Measurements from ENCODE around the gene FHL2.

FHL2 gene

DNA sequence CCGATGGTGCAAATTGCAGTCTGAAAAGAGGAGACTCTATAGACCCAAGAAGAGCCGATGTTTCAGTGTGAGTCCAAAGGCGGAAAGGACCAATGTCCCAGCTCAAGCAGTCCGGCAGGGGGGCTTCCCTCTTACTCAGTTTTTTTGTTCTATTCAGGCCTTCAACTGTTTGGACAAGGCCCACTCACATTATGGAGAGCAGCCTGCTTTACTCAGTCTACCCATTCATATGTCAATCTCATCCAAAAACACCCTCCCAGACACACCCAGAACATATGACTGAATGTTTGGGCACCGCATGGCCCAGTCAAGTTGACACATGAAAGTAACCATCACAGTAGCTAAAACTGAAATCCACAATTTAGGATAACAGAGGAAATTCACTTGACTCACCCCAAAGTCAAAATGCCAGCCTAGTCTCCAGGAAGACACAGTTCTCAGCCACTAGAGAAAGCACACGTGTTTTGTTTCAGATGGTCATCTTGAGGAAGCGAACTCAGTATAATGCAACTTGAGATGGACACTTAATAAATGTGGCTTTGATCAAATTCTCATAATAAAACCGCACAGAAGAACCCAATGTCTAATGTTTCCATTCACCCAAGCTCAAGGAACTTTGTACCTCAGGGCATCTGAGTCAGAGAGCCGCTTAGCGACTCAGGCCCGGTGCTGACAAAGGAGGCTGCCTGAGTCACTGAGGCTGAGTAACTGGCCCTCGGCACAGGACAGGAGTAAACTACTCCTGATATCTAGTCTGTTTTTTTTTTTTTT is 2.4 kb downstream of the FHL2 start:
- DNase-seq = no peak

DNA sequence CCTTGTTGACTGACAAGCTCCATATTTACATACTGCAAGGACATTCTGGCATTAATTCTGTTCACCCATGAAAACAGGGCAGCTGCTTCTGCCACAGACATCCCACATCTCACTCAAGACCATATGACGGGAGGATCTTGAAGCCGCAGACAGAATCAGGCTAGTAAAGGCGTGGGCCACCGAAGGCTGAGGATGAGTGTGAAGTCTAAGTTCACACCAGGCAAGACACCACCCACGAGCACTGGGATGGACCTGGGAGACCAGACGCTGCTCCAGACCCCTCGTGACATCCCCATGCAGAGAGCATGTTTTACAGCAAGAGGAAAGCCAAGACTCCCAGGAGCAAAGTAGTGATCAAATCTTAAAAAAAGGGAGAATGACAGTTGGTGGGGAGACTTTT is 3.2 kb downstream of the FHL2 start:
- no peak for DNase-seq

DNA sequence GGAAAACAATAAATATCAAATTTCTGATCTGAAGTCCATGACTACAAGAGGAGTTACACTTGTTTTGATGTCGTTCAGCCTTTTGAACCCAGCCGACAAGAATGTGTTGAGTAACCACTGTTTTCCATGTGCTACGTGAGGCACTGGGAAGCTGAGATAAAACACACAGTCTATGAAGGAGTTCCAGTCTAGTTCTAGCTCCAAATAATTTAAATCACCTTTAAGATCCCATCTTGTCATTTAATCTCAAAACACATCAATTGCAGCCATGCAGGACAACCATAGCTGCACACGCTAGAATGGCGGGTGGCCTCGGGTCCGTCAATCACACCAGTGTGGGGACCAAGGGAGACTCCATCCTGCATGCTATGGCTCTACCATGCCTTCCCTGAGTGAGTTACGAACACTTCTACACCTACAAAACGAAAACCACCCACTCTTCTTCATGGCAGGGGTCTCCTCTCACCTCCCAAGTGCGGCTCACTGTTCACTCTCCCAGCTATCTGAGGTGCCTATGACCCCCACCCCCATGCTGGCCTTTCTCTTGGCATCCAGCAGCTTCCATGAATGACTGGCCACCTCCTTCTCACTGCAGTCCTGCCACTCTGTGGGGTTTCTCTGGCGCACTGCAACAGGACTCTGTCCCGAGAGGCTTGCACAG is 3.8 kb downstream of the FHL2 start:
- no peak for DNase-seq

DNA sequence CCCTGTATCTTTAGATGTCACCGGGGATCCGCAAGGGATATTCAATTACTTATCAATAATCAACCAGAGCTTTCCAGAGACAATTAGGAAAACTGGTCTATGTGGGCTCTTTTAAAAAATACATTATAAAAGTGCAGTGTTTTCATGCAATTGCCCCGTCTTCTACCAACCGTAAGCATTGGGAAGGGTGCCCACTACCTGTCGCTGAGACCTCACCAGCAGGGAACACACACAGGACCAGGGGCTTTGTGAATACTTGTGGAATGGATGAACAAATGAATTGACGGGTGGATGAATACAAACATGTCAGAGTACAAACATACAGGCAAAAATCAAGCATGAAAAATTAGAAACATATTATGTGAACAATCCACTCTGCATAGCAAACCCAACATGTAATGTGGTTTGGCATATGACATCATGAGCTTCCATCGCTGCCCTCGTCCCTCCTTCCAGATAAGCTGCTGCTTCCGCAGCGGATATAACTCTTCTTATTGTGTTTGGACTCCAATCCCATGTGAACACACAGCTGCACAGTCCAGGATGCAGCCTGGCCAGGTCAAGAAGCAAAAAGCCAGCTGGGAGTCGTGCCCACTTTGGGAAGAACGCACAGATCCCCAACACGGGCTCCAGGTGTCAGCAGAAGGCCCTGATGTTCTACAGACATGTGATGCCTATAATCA is 5.3 kb downstream of the FHL2 start:
- no peak for DNase-seq

DNA sequence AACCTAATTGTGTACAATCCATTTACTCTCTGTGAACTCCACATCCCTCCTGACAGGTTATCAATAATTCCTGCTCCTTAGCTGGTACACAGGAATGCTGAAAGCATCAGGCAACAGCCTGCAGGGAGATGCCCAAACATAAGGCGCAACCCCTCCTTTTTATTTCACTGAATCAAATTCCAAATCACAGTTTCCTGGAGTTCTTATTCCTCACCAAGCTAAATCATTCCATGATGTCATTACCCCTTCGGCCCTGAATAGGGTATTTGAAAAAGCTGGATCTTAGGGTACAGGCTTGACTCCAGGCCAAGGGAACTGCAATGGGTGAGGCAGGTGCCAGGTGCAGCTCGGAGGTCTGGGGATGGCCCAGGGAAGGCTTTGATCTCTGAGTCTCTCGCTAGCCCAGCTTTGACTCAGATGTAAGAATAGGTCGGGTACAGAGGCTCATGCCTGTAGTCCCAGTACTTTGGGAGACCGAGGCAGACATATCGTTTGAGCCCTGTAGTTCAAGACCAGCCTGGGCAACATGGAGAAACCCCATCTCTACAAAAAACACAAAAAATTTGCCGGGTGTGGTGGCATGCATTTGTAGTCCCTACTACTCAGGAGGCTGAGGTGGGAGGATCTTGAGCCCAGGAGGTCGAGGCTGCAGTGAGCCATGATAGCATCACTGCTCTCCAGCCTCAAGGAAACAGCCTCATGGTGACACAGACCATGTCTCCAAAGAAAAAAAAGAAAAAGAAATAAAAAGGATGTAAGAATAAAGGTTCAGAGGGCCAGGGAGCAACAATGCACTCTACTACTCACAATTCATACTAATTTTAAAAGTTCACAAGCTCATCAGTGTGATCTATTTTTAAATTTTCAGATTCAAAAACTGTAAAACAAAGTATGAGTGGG is 6.8 kb downstream of the FHL2 start:
- no peak for DNase-seq

DNA sequence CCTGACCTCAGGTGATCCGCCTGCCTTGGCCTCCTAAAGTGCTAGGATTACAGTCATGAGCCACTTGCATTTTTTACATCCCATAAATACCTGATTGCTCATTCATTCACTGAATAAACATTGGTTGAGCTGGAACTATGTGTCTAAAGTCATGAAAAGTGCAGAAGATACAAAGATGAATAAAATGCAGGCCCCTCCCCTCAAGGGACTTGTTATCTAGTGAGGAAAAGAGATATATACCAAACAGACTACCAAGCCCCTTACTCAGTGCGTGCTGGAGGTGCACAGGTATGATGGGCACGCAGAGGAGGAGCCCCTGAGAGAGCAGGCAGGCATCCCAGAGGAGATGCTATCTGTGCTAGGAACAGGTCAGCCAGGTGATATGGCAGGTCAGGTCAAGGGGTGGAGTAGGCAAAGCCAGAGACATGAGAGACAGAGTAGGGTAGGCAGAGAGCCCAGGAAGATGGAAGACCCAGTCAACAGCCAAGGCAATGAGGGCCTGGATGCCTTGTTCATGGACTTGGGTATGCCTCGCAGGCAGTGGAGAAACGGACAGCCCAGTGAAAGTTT is 7.7 kb downstream of the FHL2 start:
- DNase-seq = no peak

DNA sequence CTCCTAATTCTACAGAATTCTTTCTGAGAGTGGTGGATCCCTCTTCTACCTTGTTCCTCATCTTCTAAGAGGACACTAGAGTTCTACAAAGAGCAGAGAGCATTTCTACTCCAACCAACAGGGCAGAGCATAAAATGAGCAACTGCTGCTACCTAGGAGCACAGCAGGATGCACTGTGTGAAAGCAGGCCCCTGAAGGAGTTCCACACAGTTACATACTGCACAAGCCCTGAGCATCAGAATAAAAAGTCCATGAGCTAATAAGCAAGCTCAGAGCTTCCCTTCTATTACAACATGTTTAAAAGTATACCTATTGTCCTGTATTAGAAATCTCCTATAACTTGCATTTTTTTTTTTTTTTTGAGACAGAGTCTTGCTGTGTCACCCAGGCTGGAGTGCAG is 8.4 kb downstream of the FHL2 start:
- no peak for DNase-seq

DNA sequence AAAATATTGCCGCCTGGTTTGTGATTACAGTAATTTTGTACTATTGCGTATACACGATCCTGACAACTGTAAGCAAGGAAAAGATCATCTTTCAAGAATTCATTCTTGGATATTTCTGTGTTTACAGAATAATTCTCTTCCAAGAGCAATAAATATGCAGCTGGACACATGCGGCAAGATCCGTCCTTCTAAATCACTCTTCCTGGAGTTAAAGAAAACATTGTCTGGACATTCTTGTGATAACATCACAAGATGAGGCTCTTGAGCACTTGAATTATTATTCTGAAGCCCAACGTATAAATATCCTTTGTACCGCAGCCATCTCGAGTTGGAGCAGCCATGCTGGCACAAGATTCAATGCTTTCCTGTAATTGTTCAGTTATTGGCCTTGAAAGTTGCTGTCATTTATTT is 9.9 kb downstream of the FHL2 start:
- DNase-seq = no peak

DNA sequence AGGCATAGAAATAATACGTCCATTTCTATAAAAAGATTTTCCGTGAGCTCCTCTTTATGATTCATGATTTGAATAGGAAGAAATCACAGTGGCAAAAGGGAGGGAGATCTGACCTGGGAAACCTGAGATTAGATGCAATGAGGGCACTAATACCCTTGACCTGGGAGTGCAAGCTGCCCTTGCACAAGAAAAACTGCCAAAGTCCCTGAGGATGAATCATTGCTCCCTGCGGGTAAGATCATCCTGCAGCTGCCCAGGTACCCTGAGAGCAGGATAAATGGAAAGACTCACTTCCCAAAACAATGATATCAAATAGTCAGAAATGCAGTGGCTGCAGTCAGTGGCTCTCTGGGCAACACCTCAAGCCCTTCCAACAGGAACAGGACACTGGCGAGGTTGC is 11.6 kb downstream of the FHL2 start:
- DNase-seq = no peak

DNA sequence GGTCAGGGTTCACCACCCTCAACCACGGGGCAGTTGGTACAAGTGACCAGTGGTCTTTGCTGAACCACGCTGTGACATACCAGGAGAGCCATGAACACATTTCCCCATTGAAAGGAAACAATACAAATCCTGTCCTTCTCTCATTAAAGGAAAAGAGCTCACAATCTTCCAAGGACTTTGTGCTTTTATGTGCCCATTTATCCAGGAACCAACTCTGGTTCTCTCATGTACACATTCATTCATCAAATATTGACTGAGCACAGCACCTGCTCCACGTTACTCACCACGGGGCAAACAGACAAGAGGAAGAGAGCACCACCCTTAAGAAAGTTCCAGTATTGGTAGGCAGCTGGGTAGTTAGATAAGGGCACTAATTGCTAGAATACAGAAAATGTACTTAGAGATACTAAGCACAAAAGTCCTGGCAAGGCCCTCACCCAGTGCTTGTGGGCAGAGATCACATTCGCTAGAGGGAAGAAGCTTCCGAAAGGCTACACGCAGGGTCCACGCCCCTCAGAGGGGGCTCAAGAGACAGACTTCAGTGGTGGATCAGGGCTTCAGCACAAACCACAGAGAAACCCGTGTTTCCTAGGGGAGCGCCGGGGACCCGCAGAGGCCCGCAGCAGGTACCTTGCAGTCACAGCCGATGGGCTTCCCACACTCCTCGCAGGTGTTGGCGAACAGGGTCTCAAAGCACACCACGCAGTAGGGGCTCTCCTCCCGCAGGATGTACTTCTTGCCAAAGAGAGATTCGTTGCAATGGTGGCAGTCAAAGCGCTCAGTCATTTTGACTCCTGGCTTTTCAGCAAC is 12.9 kb downstream of the FHL2 start:
- DNase-seq = no peak

DNA sequence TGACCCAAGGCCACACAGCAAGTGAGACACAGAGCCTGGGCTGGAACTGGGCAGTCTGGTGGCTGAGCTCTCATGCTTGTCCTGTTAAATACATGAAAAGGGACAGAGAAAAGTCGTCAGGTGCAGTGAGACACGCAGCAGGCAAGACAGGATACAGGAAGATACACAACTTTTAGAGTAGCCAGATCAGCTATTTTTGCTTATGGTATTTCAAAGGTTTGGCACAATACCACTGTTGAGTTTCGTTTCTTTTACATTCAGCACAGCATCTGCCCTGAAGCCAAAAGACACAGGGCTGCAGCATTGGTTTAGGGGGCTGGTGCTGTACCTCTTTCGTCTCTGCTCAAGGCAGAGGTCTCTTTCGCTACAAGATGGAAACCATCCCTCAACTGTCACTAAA is 14.0 kb downstream of the FHL2 start:
- no peak for DNase-seq

DNA sequence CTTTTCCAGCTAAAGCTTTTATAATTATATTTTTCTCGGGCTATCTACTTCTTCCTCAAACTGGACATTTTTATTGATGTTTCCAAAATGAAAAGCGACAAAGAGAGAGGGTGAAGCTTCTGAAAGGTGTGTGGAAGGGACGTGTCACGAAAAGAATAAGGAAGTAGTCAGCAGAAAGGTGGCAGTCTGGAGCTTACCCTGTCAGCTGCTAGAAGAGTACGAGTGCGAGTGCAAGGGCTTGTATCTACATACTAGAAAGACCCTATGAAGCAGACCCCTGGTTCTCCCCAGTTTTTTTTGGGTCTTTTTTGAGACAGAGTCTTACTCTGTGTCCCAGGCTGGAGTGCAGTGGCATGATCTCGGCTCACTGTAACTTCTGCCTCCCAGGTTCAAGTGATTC is 14.6 kb downstream of the FHL2 start:
- DNase-seq = no peak

DNA sequence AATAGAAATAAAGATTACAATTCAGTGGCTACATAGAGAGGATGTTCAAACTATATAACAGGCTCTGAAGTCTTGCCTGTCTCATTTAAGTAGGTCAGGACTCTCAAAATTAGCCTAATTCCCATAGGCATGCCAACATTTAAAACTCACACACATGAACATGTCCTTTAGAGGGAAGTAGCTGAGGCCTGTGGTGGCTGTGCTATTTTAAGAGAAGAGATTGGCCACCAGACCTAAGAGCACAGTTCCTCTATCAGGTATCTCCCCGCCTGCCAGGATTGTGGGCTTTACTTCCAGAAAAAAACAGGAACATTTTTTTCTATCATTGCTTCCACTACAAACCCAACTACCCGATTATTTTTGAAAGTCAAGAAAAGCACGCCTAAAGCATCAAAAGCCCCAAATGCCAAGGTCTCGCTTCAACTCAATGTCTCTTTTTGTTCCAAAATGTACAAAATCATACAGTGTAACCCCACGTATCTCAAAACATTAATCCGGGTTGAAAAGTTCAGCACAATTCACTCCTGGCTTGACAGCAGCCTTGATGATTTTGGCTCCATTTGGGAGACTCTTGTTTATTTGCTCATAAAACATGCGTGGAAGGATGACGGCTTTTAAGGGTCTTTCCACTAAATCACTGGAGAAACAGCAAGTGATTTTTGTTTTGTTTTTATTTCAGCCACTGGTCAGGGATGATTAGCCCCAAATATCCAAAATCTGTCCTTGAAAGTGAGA is 15.3 kb downstream of the FHL2 start:
- no peak for DNase-seq

DNA sequence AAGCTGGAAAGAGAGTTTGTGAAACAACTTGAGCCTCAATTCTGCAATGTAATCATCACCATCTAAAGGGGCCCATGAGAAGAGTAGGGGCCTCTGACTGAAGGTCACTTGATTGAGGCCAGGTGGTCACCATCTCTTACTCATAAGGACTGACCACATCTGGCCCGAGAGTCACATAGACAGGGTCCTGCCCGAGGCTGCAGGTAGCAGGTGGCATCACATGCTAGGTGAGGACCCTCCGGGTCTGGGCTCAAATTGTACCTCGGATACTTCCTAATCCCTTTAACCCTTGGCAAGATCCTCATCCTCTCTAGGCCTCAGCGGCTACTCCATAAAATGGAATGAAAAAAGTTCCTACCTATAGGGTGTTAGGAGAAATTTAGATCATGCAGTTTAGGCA is 16.7 kb downstream of the FHL2 start:
- no peak for DNase-seq

DNA sequence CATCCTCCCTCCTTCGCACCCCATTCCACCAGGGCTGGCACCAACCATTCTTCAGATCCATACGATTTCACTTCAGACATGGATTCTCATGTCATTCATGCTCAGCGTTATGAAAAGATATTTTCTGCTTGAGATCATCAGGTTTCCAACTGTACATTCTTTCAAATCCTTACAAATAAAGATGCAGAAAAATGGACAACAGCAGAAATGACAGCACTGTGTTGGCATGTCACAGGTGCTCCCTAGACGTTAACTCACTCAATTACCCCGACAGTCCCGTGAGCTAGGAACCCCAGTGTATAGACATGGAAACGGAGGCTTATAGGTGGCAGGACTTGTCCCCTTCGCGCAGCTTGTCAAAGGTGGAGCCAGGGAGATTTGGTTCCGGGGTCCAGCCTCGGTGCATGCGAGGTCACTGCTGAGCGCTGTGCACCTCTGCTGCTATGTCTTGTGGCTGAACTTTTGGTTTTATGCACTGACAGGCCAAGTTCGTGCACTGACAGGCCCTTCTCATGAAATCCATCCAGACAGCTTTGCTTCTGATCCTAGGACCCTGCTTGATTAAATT is 17.7 kb downstream of the FHL2 start:
- no peak for DNase-seq

DNA sequence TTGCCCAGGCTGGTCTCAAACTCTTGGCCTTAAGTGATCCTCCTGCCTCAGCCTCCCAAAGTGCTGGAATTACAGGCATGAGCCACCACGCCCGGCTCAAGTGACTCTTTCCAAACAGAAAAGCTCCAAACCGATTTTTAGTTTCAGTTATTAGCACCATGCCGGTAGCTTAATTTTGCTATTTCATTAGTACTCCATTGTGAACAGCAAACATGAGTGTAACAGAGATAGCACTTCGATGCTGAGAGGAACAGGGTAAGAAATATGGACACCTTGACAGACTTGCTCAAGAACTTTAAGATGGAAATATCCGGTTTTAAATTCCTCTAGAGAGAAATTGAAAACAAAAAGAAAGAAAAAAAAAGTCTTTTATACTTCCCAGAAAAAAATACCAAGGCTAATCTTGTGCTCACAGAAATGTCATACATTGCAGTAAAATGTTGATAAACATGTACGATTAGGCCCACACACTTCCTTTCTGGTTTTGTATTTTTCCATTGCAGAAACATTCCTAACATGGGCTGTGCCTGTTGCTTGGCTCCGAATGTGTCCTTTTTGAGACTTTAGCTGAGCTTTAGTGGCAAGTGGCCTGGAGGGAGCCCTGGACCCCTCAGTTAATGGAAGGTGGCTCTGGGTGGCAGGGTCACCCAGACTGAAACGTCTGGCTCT is 18.3 kb downstream of the FHL2 start:
- DNase-seq = no peak

DNA sequence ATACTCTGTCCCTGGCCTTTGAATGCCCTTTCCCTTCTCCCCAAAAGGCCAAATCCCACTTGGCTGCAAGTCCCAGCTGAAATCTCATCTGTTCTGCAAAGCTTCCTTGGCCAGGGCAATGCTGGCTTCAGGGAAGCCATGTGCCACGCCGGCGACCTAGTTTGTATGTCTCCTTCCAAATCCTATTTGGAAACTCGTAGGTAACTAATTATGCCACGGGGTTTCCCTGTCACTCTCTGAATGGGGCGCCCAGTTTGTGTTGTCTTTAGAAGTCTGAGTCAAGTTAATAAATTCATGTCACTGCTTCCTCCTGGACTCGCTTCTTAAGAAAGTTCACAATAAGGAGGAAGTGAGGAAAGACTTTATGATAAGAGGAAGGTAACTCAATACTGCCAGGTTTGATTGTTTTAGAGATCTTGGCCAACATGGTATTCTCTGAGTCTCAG is 19.1 kb downstream of the FHL2 start:
- DNase-seq = no peak

DNA sequence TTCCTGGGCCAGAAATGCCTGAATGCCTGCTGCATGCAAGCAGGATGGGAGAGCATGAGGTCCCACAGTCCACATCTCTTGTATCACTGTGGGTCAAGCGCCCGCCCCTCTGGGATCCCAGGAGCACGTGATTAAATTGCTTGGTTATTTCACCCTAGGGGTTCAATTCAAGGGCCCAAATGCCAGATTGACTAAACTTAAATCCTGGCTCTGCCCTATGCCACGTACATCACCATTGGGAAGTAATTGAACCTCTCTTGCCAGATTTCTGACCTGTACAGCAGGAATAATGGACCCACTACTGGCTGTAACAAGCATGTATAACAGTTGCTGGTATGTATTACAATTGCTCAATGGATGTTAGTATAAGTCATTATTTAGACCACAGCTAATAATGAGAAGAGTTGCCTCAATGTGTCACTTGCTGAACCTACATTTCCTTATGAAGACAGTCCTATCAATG is 19.9 kb downstream of the FHL2 start:
- DNase-seq = no peak

DNA sequence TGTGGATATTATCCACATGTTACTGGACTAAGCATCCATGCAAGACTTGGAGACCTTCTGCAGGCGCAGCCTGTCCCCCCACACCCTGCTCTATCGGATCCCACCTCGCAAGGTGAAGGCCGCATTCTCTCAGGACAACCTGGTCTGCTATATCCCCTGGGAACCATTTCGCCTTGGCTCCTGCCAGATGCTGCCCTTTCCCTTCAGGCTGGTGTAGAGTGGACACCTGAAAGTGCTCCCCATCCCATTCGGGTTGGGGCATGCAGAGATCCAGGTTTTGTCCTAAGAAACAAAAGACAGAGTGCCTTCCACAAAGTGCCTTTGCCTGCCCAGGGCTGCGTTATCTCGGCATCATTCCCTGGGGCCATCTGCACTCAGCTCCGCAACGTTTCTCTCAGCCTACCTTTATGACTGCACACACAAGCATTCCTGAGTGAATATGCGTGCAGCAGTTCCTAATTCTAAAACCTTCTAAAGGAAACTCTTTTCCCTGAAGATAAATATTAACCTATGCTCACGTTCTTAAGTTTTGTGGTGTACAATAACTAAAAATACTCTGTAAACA is 20.5 kb downstream of the FHL2 start:
- no peak for DNase-seq

DNA sequence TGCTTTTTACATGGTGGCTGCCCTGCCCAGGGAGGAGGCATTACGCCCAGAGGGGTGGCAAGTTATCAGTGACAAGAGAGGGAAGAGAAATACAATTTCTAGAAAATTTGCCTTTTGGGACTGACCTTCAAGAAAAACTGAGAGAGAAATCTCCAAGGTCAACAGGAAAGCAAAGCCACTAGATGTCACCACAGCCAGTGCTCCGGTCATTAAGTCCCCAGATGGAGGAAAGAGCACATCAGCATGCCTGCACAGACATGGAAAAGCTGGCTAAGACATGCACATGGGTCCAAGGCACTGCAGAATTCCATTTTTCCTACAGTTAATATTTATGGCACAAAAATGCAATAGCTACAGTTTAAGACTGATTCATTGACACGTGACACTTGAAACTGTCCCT is 21.0 kb downstream of the FHL2 start:
- no peak for DNase-seq

All from CD4-positive, alpha-beta T cell treated with Interferon gamma for 1 hour (primary cell).